ENCODE results near the gene SPPL2C.

Gene SPPL2C

GRCh38 chr17:45863857-45864654, 19.4 kb downstream of the SPPL2C start:
- no peak for TF ChIP-seq POLR2A (IDR thresholded peaks at IDR 0.05; ENCODE audit: low read depth, low read length)

GRCh38 chr17:45867171-45867570, 22.5 kb downstream of the SPPL2C start:
- DNase-seq (ENCODE audit: insufficient read length, low spot score) (no peak), FAIRE-seq (no peak)
- TF ChIP-seq POLR2A (IDR thresholded peaks at IDR 0.05; ENCODE audit: low read depth, low read length): no peak

More at GRCh38 chr17:45863857-45864654, 19.4 kb downstream of the SPPL2C start:
- no peak for DNase-seq (ENCODE audit: insufficient read length, low spot score)
- FAIRE-seq: no peak

GRCh38 chr17:45867702-45868101, 23.0 kb downstream of the SPPL2C start:
- no peak for FAIRE-seq
- DNase-seq (ENCODE audit: insufficient read length, low spot score): no peak
- no peak for TF ChIP-seq POLR2A (IDR thresholded peaks at IDR 0.05; ENCODE audit: low read depth, low read length)

GRCh38 chr17:45868276-45868675, 23.6 kb downstream of the SPPL2C start:
- DNase-seq (ENCODE audit: insufficient read length, low spot score) (no peak), FAIRE-seq (no peak)

GRCh38 chr17:45869676-45870341, 25.1 kb downstream of the SPPL2C start:
- FAIRE-seq (no peak), DNase-seq (ENCODE audit: insufficient read length, low spot score) (no peak)
- no peak for TF ChIP-seq POLR2A (IDR thresholded peaks at IDR 0.05; ENCODE audit: low read depth, low read length)

More at GRCh38 chr17:45868276-45868675, 23.6 kb downstream of the SPPL2C start:
- no peak for TF ChIP-seq POLR2A (IDR thresholded peaks at IDR 0.05; ENCODE audit: low read depth, low read length)

GRCh38 chr17:45870342-45870974, 25.8 kb downstream of the SPPL2C start:
- no peak for TF ChIP-seq POLR2A (IDR thresholded peaks at IDR 0.05; ENCODE audit: low read depth, low read length)
- no peak for DNase-seq (ENCODE audit: insufficient read length, low spot score)
- FAIRE-seq: no peak

GRCh38 chr17:45871718-45872117, 27.0 kb downstream of the SPPL2C start:
- no peak for TF ChIP-seq POLR2A (IDR thresholded peaks at IDR 0.05; ENCODE audit: low read depth, low read length)
- no peak for DNase-seq (ENCODE audit: insufficient read length, low spot score)
- FAIRE-seq: no peak

GRCh38 chr17:45873728-45874127, 29.0 kb downstream of the SPPL2C start:
- no peak for FAIRE-seq
- no peak for TF ChIP-seq POLR2A (IDR thresholded peaks at IDR 0.05; ENCODE audit: low read depth, low read length)
- no peak for DNase-seq (ENCODE audit: insufficient read length, low spot score)

GRCh38 chr17:45874151-45874550, 29.5 kb downstream of the SPPL2C start:
- DNase-seq (ENCODE audit: insufficient read length, low spot score) (no peak), FAIRE-seq (no peak)
- TF ChIP-seq POLR2A (IDR thresholded peaks at IDR 0.05; ENCODE audit: low read depth, low read length): no peak

GRCh38 chr17:45876539-45876938, 31.9 kb downstream of the SPPL2C start:
- no peak for DNase-seq (ENCODE audit: insufficient read length, low spot score)
- no peak for TF ChIP-seq POLR2A (IDR thresholded peaks at IDR 0.05; ENCODE audit: low read depth, low read length)
- no peak for FAIRE-seq

- no peak for TF ChIP-seq POLR2A (IDR thresholded peaks at IDR 0.05; ENCODE audit: low read depth, low read length)
- no peak for FAIRE-seq
- no peak for DNase-seq (ENCODE audit: insufficient read length, low spot score)
Measured at GRCh38 chr17:45877467-45877866, 32.8 kb downstream of the SPPL2C start.

- no peak for TF ChIP-seq POLR2A (IDR thresholded peaks at IDR 0.05; ENCODE audit: low read depth, low read length)
- no peak for FAIRE-seq
- no peak for DNase-seq (ENCODE audit: insufficient read length, low spot score)
Measured at GRCh38 chr17:45883063-45883462, 38.4 kb downstream of the SPPL2C start.

GRCh38 chr17:45886852-45887251, 42.2 kb downstream of the SPPL2C start:
- no peak for TF ChIP-seq POLR2A (IDR thresholded peaks at IDR 0.05; ENCODE audit: low read depth, low read length)
- FAIRE-seq: no peak
- DNase-seq (ENCODE audit: insufficient read length, low spot score): no peak

- DNase-seq (ENCODE audit: insufficient read length, low spot score) (no peak), FAIRE-seq (no peak)
- TF ChIP-seq POLR2A (IDR thresholded peaks at IDR 0.05; ENCODE audit: low read depth, low read length): no peak
Measured at GRCh38 chr17:45888392-45888791, 43.7 kb downstream of the SPPL2C start.

Data from H54 (cell line).